ENCODE data around the gene MZT2A. TPM values are rescaled to one million over a fixed set of nuclear protein-coding genes. Genes with fewer than 3 reads are reported as not detected.
"Not testable (repeated sequence)": the region's sequence is repeated elsewhere in the genome, so short reads cannot be mapped to it uniquely, and the experiment has no call there.

MZT2A gene
- polyA plus RNA-seq, 1 of the 3 experiments (the other 2 are of a cell fraction): 61.9 TPM

- H3K4me3 ChIP-seq (ENCODE audit: low read depth in 2 of 2, low read length in 1 of 2); POLR2A ChIA-PET; H3K9ac ChIP-seq; H3K9me2 ChIP-seq; H2AFZ ChIP-seq (ENCODE audit: low read depth); H3K27ac ChIP-seq (ENCODE audit: low read depth in 2 of 2, low read length in 1 of 2); H3K27me3 ChIP-seq (ENCODE audit: insufficient read depth); H3F3A ChIP-seq (replicated peaks; ENCODE audit: insufficient read depth); DNase-seq; H3K79me2 ChIP-seq (ENCODE audit: insufficient read depth); H3K4me1 ChIP-seq (ENCODE audit: control insufficient read depth in 1 of 2, insufficient read depth in 2 of 2, low read depth in 1 of 2, low read length in 1 of 2); H4K20me1 ChIP-seq (ENCODE audit: insufficient read depth); H3K9me3 ChIP-seq; H3K4me2 ChIP-seq: not testable (repeated sequence)
- peaks cover 9 to 11% of the 10 kb centered on the region in 2 experiments for H3K36me3 ChIP-seq (replicated peaks in 1 of 2; ENCODE audit: control insufficient read depth in 1 of 2, insufficient read depth in 2 of 2, low read length in 1 of 2)
- 93% methylated on average over 10 of the region's 17 CpGs for WGBS (ENCODE audit: low lambda C conversion rate)
- CTCF ChIA-PET: interaction anchor here (1.5 kb wide), 1 partner anchor 19 kb away, joined by 4 read pairs; no protein-coding TSS in a partner anchor
Observed at GRCh38 chr2:131511969-131512870, 20.0 kb upstream of the MZT2A start.

- H3K27me3 ChIP-seq (ENCODE audit: insufficient read depth); H3K4me1 ChIP-seq (ENCODE audit: control insufficient read depth in 1 of 2, insufficient read depth in 2 of 2, low read depth in 1 of 2, low read length in 1 of 2); DNase-seq; CTCF ChIA-PET; H3F3A ChIP-seq (replicated peaks; ENCODE audit: insufficient read depth); H3K79me2 ChIP-seq (ENCODE audit: insufficient read depth); H3K4me3 ChIP-seq (ENCODE audit: low read depth in 2 of 2, low read length in 1 of 2); POLR2A ChIA-PET; H3K9me2 ChIP-seq; H4K20me1 ChIP-seq (ENCODE audit: insufficient read depth); H3K9me3 ChIP-seq; H3K27ac ChIP-seq (ENCODE audit: low read depth in 2 of 2, low read length in 1 of 2); H3K9ac ChIP-seq; H2AFZ ChIP-seq (ENCODE audit: low read depth); H3K4me2 ChIP-seq: not testable (repeated sequence)
- peaks cover 9 to 11% of the 10 kb centered on the region in 2 experiments for H3K36me3 ChIP-seq (replicated peaks in 1 of 2; ENCODE audit: control insufficient read depth in 1 of 2, insufficient read depth in 2 of 2, low read length in 1 of 2)
- 92% methylated on average over 21 of the region's 22 CpGs for WGBS (ENCODE audit: low lambda C conversion rate)
Observed at GRCh38 chr2:131511291-131511968, 19.2 kb upstream of the MZT2A start.

GRCh38 chr2:131509615-131510014 is 17.4 kb upstream of the MZT2A start:
- 100% methylated on average over 3 of the region's 9 CpGs for WGBS (ENCODE audit: low lambda C conversion rate)
- no peak overlapping the region; a peak in 1 of 4 replicates for H3K27ac ChIP-seq (ENCODE audit: low read depth in 2 of 2, low read length in 1 of 2)
- peaks cover 9 to 17% of the 10 kb centered on the region in 2 experiments for H3K36me3 ChIP-seq (replicated peaks in 1 of 2; ENCODE audit: control insufficient read depth in 1 of 2, insufficient read depth in 2 of 2, low read length in 1 of 2)
- H3K9me3 ChIP-seq: no peaks in the 10 kb centered on the region
- H3F3A ChIP-seq (replicated peaks; ENCODE audit: insufficient read depth): no peaks in the 10 kb centered on the region
- H3K27me3 ChIP-seq (ENCODE audit: insufficient read depth): no peaks in the 10 kb centered on the region
- ChIA-PET CTCF (no interaction called here), POLR2A (no interaction called here)
- no peak overlapping the region for H3K4me2 ChIP-seq
- H2AFZ ChIP-seq (ENCODE audit: low read depth): no peak overlapping the region
- H3K4me1 ChIP-seq (ENCODE audit: control insufficient read depth in 1 of 2, insufficient read depth in 2 of 2, low read depth in 1 of 2, low read length in 1 of 2): no peaks in the 10 kb centered on the region
- DNase-seq: no peak
- TF ChIP-seq USF1 (IDR thresholded peaks at IDR 0.05; ENCODE audit: borderline replicate concordance, low read depth) (no peak), NRF1 (IDR thresholded peaks at IDR 0.05; ENCODE audit: low read depth, low read length) (no peak), EP300 (IDR thresholded peaks at IDR 0.05; ENCODE audit: borderline replicate concordance in 1 of 2, low read depth in 1 of 2, low read length in 1 of 2) (no peak), POLR2AphosphoS5 (IDR thresholded peaks at IDR 0.05; ENCODE audit: low read depth, low read length) (no peak), PBX3 (IDR thresholded peaks at IDR 0.05) (no peak)
- H3K9me2 ChIP-seq: no peaks in the 10 kb centered on the region
- H3K9ac ChIP-seq: no peak overlapping the region
- no peak overlapping the region for H3K4me3 ChIP-seq (ENCODE audit: low read depth in 2 of 2, low read length in 1 of 2)
- H3K79me2 ChIP-seq (ENCODE audit: insufficient read depth): no peaks in the 10 kb centered on the region
- no peaks in the 10 kb centered on the region for H4K20me1 ChIP-seq (ENCODE audit: insufficient read depth)

GRCh38 chr2:131504082-131504750 is 12.0 kb upstream of the MZT2A start:
- H3F3A ChIP-seq (replicated peaks; ENCODE audit: insufficient read depth); H3K27me3 ChIP-seq (ENCODE audit: insufficient read depth); H2AFZ ChIP-seq (ENCODE audit: low read depth); H3K9me3 ChIP-seq; H3K9ac ChIP-seq; DNase-seq; H3K4me3 ChIP-seq (ENCODE audit: low read depth in 2 of 2, low read length in 1 of 2); H3K4me2 ChIP-seq; H3K9me2 ChIP-seq; POLR2A ChIA-PET; H3K27ac ChIP-seq (ENCODE audit: low read depth in 2 of 2, low read length in 1 of 2); H3K79me2 ChIP-seq (ENCODE audit: insufficient read depth); H4K20me1 ChIP-seq (ENCODE audit: insufficient read depth); H3K4me1 ChIP-seq (ENCODE audit: control insufficient read depth in 1 of 2, insufficient read depth in 2 of 2, low read depth in 1 of 2, low read length in 1 of 2): not testable (repeated sequence)
- 89% methylated on average over 7 of the region's 7 CpGs for WGBS (ENCODE audit: low lambda C conversion rate)
- CTCF ChIA-PET: interaction anchor here (2.6 kb wide), 1 partner anchor 11 kb away, joined by 15 read pairs; the partner anchor contains the start of gene MZT2A
- peaks cover 12 to 29% of the 10 kb centered on the region in 2 experiments for H3K36me3 ChIP-seq (replicated peaks in 1 of 2; ENCODE audit: control insufficient read depth in 1 of 2, insufficient read depth in 2 of 2, low read length in 1 of 2)

Measured in SK-N-SH (cell line).